ENCODE results near the gene HSD17B8. TPM values are rescaled to one million over a fixed set of nuclear protein-coding genes. Genes with fewer than 3 reads are reported as not detected.

The HSD17B8 gene
- total RNA-seq, 2 experiments from 2014 or later: 8.6 to 10.5 TPM

DNA sequence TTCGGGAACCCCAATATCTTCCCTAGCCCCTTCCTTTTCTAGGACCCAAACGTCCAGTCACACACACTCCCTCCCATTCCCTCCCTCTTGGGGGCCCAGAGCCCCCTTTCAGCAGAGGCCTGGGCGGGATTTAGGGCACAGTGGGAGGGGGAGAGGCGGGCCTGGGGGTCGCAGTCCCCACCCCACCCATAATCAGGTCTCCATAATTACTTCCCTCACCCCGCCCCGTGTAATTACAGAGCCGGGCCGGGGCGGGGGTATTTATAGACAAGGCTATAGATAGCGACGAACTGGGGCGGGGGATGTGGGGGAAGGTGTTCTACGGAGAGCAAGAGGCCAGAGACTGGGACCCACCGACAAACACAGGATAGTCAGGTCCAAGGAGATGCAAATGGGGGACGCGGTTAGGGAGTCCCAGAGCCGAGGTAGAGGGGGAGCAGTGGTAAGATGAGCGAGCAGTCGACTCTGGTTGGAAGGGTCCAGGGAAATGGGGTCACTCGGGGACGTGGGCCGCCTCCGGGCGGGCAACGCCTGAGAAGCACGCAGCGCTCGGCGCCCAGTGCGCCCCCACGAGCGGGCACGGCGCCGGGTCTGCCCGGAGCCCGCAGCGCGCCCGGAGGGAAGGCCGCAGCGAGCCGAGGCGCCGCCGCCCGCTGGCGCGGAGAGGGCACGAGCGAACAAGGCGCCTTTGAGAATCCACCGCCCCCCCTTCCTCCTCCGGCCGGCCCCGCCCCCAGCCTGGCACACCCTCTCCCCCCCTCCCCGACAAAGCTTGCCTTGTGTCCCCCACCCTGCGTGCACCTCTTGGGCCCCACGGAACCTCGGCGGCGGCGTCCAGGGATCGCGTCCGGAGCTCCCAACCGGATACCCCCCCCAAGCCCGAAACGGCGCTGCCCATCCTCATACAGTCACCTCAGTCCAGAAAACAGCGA is 11.5 kb upstream of the HSD17B8 start:
- no peak overlapping the region for H3K27ac ChIP-seq (ENCODE audit: low read depth in 1 of 2, low read length in 2 of 2)
- intact Hi-C loops (cut with DNase I, micrococcal nuclease): no loop called here
- no peaks in the 10 kb centered on the region for H3K9me3 Mint-ChIP-seq
- H3K36me3 Mint-ChIP-seq (ENCODE audit: low read depth): peaks cover 47% of the 10 kb centered on the region
- H3K27me3 ChIP-seq (ENCODE audit: control insufficient read depth in 1 of 2, insufficient read depth in 2 of 2, low read length in 2 of 2): peaks cover 15 to 20% of the 10 kb centered on the region in 2 experiments
- ATAC-seq (ENCODE audit: poor library complexity): peak; percentile 26
- TF ChIP-seq, protein P1, sequence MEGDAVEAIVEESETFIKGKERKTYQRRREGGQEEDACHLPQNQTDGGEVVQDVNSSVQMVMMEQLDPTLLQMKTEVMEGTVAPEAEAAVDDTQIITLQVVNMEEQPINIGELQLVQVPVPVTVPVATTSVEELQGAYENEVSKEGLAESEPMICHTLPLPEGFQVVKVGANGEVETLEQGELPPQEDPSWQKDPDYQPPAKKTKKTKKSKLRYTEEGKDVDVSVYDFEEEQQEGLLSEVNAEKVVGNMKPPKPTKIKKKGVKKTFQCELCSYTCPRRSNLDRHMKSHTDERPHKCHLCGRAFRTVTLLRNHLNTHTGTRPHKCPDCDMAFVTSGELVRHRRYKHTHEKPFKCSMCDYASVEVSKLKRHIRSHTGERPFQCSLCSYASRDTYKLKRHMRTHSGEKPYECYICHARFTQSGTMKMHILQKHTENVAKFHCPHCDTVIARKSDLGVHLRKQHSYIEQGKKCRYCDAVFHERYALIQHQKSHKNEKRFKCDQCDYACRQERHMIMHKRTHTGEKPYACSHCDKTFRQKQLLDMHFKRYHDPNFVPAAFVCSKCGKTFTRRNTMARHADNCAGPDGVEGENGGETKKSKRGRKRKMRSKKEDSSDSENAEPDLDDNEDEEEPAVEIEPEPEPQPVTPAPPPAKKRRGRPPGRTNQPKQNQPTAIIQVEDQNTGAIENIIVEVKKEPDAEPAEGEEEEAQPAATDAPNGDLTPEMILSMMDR (IDR thresholded peaks at IDR 0.05): no peak
- H3K36me3 ChIP-seq (ENCODE audit: insufficient read depth, low read length): peaks cover 44% of the 10 kb centered on the region
- peaks cover 0 to 4% of the 10 kb centered on the region in 2 experiments for H3K9me3 ChIP-seq (ENCODE audit: control insufficient read depth in 1 of 2, insufficient read depth in 1 of 2, low read length in 2 of 2)
- ChIA-PET CTCF (no interaction called here), POLR2A (interaction anchor here (1.0 to 1.3 kb wide), 2 partner anchors 9 to 16 kb away, joined by 5 read pairs; partner anchors contain the start of gene RING1)
- peak overlapping the region; percentile 48 for H3K4me3 ChIP-seq (ENCODE audit: low read length)
- H3K4me1 Mint-ChIP-seq (ENCODE audit: low read depth): peaks cover 29% of the 10 kb centered on the region
- DNase-seq: peak in 10 of 14 experiments; percentile 12 to 68 (median 46)
- peaks cover 41% of the 10 kb centered on the region for H3K27me3 Mint-ChIP-seq
- H3K27ac Mint-ChIP-seq: peak overlapping the region; percentile 30
- peak overlapping the region; percentile 85 for H3K4me3 Mint-ChIP-seq
- H3K4me1 ChIP-seq (ENCODE audit: insufficient read depth, low read length): peaks cover 34% of the 10 kb centered on the region

- ATAC-seq (ENCODE audit: poor library complexity) (no peak), DNase-seq (no peak)
- H3K27me3 ChIP-seq (ENCODE audit: control insufficient read depth in 1 of 2, insufficient read depth in 2 of 2, low read length in 2 of 2): peaks cover 15 to 20% of the 10 kb centered on the region in 2 experiments
- Mint-ChIP-seq H3K4me1 (ENCODE audit: low read depth) (peaks cover 36% of the 10 kb centered on the region), H3K9me3 (no peaks in the 10 kb centered on the region), H3K36me3 (ENCODE audit: low read depth) (peaks cover 54% of the 10 kb centered on the region), H3K27me3 (peaks cover 35% of the 10 kb centered on the region), H3K27ac (no peak overlapping the region), H3K4me3 (peak overlapping the region; percentile 58)
- intact Hi-C loops (cut with DNase I, micrococcal nuclease): no loop called here
- H3K4me3 ChIP-seq (ENCODE audit: low read length): no peak overlapping the region
- no peak overlapping the region for H3K27ac ChIP-seq (ENCODE audit: low read depth in 1 of 2, low read length in 2 of 2)
- TF ChIP-seq, protein P1 (IDR thresholded peaks at IDR 0.05): no peak
- CTCF ChIA-PET: no interaction called here
- POLR2A ChIA-PET: interaction anchor here (1.3 kb wide), 1 partner anchor 15 kb away, joined by 5 read pairs; the partner anchor contains the start of gene RING1
- H3K4me1 ChIP-seq (ENCODE audit: insufficient read depth, low read length): peaks cover 41% of the 10 kb centered on the region
- H3K36me3 ChIP-seq (ENCODE audit: insufficient read depth, low read length): peaks cover 49% of the 10 kb centered on the region
- peaks cover 0 to 4% of the 10 kb centered on the region in 2 experiments for H3K9me3 ChIP-seq (ENCODE audit: control insufficient read depth in 1 of 2, insufficient read depth in 1 of 2, low read length in 2 of 2)
Measured at GRCh38 chr6:33193619-33194018, 10.8 kb upstream of the HSD17B8 start.

DNA sequence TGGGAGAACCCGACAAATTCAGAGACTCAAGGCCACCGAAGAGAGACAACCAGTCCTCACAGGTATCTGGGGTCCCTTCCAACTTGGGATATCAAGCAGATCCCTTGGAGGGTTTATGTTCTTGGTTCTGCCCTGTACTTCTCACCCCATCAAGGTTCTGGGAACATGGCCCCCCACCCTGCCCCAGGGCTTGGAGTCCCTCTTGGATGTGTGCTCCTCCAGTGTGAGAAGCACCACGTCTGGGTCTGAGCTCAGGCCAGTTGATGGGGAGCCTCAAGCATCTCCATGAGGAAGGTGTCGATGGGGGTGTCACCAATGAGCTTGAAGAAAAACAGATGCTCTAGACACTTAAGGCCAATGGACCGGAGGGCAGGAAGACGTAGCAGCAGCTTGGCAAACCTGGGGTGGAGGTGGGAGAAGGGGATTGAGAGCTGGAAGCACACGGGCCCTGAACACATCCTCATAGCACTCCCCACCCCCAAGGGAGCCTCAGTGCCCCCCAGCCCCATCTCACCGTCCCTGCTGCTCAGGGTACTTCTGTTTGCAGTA is 9.9 kb upstream of the HSD17B8 start:
- peak overlapping the region; percentile 18 for H3K4me3 Mint-ChIP-seq
- H3K9me3 Mint-ChIP-seq: no peaks in the 10 kb centered on the region
- ChIA-PET CTCF (interaction anchor here (0.8 kb wide), 1 partner anchor 33 kb away, joined by 4 read pairs; no protein-coding TSS in a partner anchor), POLR2A (no interaction called here)
- TF ChIP-seq, protein P1 (IDR thresholded peaks at IDR 0.05): no peak
- peaks cover 63% of the 10 kb centered on the region for H3K36me3 Mint-ChIP-seq (ENCODE audit: low read depth)
- Histone ChIP-seq H3K4me1 (ENCODE audit: insufficient read depth, low read length) (peaks cover 49% of the 10 kb centered on the region), H3K27ac (ENCODE audit: low read depth in 1 of 2, low read length in 2 of 2) (no peak overlapping the region), H3K36me3 (ENCODE audit: insufficient read depth, low read length) (peaks cover 49% of the 10 kb centered on the region), H3K27me3 (ENCODE audit: control insufficient read depth in 1 of 2, insufficient read depth in 2 of 2, low read length in 2 of 2) (peaks cover 15 to 20% of the 10 kb centered on the region in 2 experiments), H3K9me3 (ENCODE audit: control insufficient read depth in 1 of 2, insufficient read depth in 1 of 2, low read length in 2 of 2) (no peaks in the 10 kb centered on the region), H3K4me3 (ENCODE audit: low read length) (no peak overlapping the region)
- intact Hi-C loops (cut with DNase I, micrococcal nuclease): no loop called here
- peak overlapping the region; percentile 39 for H3K27ac Mint-ChIP-seq
- H3K27me3 Mint-ChIP-seq: peaks cover 29% of the 10 kb centered on the region
- H3K4me1 Mint-ChIP-seq (ENCODE audit: low read depth): peaks cover 44% of the 10 kb centered on the region
- no peak for ATAC-seq (ENCODE audit: poor library complexity)
- no peak for DNase-seq

Data from CD4-positive, alpha-beta T cell (primary cell).